Smooth muscle cell (in vitro differentiated cells): ENCODE results near the gene SERPINA9. TPM values are rescaled to one million over a fixed set of nuclear protein-coding genes. Genes with fewer than 3 reads are reported as not detected.

ENCODE experiments used
- DNase-seq: peaks from one replicate; lab custom pipeline; 2025; ENCODE audit not compliant: unreplicated experiment; lab: John Stamatoyannopoulos, UW
- H2AFZ ChIP-seq: fragments of 200-600 bp; sonication (generic); 2 replicates; pipeline ENCODE4 v1.6.0; 2016; ENCODE audit warnings: antibody characterized with exemption, low read depth, mild to moderate bottlenecking
- H3F3A ChIP-seq: fragments of 200-600 bp; sonication (generic); 2 replicates; pipeline ENCODE4 v1.6.0; 2017; ENCODE audit warnings: antibody characterized with exemption, low read depth
- H3K27ac ChIP-seq: fragments of 200-600 bp; sonication (generic); 2 replicates; pipeline ENCODE4 v1.5.1; 2016; ENCODE audit warnings: low read depth, mild to moderate bottlenecking
- H3K27me3 ChIP-seq: fragments of 200-600 bp; sonication (generic); 2 replicates; pipeline ENCODE4 v1.6.1; 2016; ENCODE audit warnings: low read depth, mild to moderate bottlenecking
- H3K36me3 ChIP-seq: fragments of 200-600 bp; sonication (generic); 2 replicates; pipeline ENCODE4 v1.5.1; 2016; ENCODE audit warnings: low read depth
- H3K4me1 ChIP-seq: fragments of 200-600 bp; sonication (generic); 2 replicates; pipeline ENCODE4 v1.5.1; 2016; ENCODE audit warnings: low read depth
- H3K4me2 ChIP-seq: fragments of 200-600 bp; sonication (generic); 2 replicates; pipeline ENCODE4 v1.6.0; 2016; ENCODE audit warnings: mild to moderate bottlenecking
- H3K4me3 ChIP-seq: fragments of 200-600 bp; sonication (generic); 2 replicates; pipeline ENCODE4 v1.5.1; 2016; ENCODE audit warnings: mild to moderate bottlenecking
- H3K79me2 ChIP-seq: fragments of 200-600 bp; sonication (generic); 2 replicates; pipeline ENCODE4 v1.6.0; 2016; ENCODE audit warnings: low read depth, mild to moderate bottlenecking
- H3K9ac ChIP-seq: fragments of 200-600 bp; sonication (generic); 2 replicates; pipeline ENCODE4 v1.6.0; 2016; ENCODE audit warnings: low read depth
- H3K9me3 ChIP-seq: fragments of 200-600 bp; sonication (generic); replicated peaks from 2 replicates; pipeline ENCODE4 v1.5.1; 2016; ENCODE audit warnings: low read depth
- H4K20me1 ChIP-seq: fragments of 200-600 bp; sonication (generic); 2 replicates; pipeline ENCODE4 v1.6.0; 2016; ENCODE audit warnings: low read depth
- WGBS: methylation state at CpG from one replicate; pipeline ENCODE4 v1.1.7; 2016; ENCODE audit warnings: low lambda C conversion rate; 5-methylcytosine and 5-hydroxymethylcytosine counted together
- polyA plus RNA-seq: library from polyadenylated mRNA; unstranded; fragments of >200 nt; fragmentation: Nextera tagmentation; extraction: Ambion mirVana; gene quantifications from 2 replicates; pipeline ENCODE4 v1.2.1, GENCODE V29; 2016
- total RNA-seq: library from RNA; depleted of rRNA; stranded (reverse); fragments of >200 nt; gene quantifications from 2 replicates; pipeline ENCODE4 v1.2.3, GENCODE V29; 2014
- TF ChIP-seq, protein P1 (sequence below): fragments of 200-600 bp; sonication (generic); IDR thresholded peaks from 2 replicates; pipeline ENCODE4 v1.5.1; 2017; ENCODE audit warnings: borderline replicate concordance, mild to moderate bottlenecking, antibody characterized with exemption; ENCODE audit not compliant: insufficient read depth, poor library complexity, severe bottlenecking

The SERPINA9 gene
- total and polyA plus RNA-seq, 2 experiments from 2014 or later = not detected

DNA sequence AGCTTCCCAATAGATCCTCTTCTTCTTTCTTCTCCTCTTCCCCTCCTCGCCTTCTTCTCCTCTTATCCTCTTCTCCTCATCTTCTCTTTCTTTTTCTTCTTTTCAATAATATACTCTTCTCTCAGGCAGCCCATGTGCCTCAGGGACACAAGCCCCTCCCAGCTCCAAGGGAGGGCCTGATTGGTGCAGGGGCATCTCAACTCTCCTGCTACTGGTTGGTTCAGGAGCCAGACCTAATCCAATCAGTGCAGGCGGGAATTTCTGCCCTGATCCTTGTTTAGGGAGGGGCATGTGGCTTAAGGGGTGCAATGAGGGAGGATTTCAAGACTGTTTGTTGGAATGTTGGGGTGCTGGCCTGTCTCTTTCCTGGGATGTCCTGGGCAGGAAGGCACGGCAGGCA lies 24.3 kb upstream of the SERPINA9 start:
- no peak overlapping the region for H3K4me2 ChIP-seq
- H3K4me1 ChIP-seq = no peaks in the 10 kb centered on the region
- H2AFZ ChIP-seq = no peak overlapping the region
- H3K9ac ChIP-seq = no peak overlapping the region
- no peaks in the 10 kb centered on the region for H4K20me1 ChIP-seq
- H3K9me3 ChIP-seq = no peaks in the 10 kb centered on the region
- peaks cover 14% of the 10 kb centered on the region for H3K27me3 ChIP-seq
- H3K27ac ChIP-seq = no peak overlapping the region
- no peaks in the 10 kb centered on the region for H3F3A ChIP-seq
- TF ChIP-seq, protein P1, sequence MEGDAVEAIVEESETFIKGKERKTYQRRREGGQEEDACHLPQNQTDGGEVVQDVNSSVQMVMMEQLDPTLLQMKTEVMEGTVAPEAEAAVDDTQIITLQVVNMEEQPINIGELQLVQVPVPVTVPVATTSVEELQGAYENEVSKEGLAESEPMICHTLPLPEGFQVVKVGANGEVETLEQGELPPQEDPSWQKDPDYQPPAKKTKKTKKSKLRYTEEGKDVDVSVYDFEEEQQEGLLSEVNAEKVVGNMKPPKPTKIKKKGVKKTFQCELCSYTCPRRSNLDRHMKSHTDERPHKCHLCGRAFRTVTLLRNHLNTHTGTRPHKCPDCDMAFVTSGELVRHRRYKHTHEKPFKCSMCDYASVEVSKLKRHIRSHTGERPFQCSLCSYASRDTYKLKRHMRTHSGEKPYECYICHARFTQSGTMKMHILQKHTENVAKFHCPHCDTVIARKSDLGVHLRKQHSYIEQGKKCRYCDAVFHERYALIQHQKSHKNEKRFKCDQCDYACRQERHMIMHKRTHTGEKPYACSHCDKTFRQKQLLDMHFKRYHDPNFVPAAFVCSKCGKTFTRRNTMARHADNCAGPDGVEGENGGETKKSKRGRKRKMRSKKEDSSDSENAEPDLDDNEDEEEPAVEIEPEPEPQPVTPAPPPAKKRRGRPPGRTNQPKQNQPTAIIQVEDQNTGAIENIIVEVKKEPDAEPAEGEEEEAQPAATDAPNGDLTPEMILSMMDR = no peak
- H3K79me2 ChIP-seq = no peaks in the 10 kb centered on the region
- H3K4me3 ChIP-seq = no peak overlapping the region
- no peak for DNase-seq
- no peaks in the 10 kb centered on the region for H3K36me3 ChIP-seq
- WGBS = 82% methylated on average over 3 of the region's 3 CpGs

DNA sequence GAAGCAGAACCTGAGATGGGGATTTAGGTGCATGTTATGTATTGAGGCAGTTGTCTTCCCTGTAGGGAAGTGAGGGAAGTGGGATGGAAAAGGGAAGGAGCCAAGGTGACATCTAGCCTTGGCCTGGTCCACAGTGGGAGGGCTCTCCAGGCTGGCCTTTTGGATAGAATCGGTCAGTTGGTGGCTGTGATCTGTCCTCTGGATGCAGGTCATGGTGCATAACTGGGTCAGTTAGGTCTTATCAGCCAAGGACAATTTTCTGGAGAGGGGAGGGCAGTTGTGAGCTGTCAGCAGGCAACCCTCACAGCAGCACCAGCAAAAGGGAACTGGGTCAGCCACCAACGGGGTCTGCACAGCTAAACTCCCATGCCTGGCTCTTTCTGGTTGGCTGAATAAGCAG lies 23.7 kb upstream of the SERPINA9 start:
- Histone ChIP-seq H3K9ac (no peak overlapping the region), H3F3A (no peaks in the 10 kb centered on the region), H3K9me3 (no peaks in the 10 kb centered on the region), H3K4me2 (no peak overlapping the region), H3K36me3 (no peaks in the 10 kb centered on the region), H3K79me2 (no peaks in the 10 kb centered on the region), H3K27ac (no peak overlapping the region), H3K4me1 (no peaks in the 10 kb centered on the region), H2AFZ (no peak overlapping the region), H4K20me1 (no peaks in the 10 kb centered on the region), H3K4me3 (no peak overlapping the region), H3K27me3 (peaks cover 14% of the 10 kb centered on the region)
- TF ChIP-seq, protein P1 = no peak
- DNase-seq = no peak
- WGBS = 85% methylated on average over 2 of the region's 2 CpGs

DNA sequence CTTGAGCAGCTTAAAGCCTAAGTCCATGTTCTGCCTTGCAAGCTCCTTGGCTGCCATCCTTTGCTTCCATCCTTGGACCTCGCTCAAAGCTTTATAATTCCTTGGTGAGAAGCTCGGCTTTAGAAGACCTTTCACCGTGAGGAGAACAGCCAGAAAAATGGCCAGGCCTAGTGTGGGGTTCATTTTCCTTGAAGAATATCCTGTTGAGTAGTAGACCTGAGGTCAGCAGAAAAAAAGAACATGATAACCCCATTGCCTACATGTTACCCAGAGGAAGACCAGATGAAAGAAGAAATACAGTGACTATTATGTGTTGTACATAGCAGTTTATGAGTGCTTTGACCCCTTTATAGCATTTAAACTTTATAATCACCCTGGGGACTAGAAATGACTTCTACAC lies 22.2 kb upstream of the SERPINA9 start:
- H4K20me1 ChIP-seq = no peaks in the 10 kb centered on the region
- H3K4me2 ChIP-seq = no peak overlapping the region
- WGBS = 85% methylated on average over 3 of the region's 3 CpGs
- no peaks in the 10 kb centered on the region for H3K9me3 ChIP-seq
- no peak overlapping the region for H3K27ac ChIP-seq
- no peaks in the 10 kb centered on the region for H3K4me1 ChIP-seq
- no peak overlapping the region for H2AFZ ChIP-seq
- DNase-seq = no peak
- no peak overlapping the region for H3K9ac ChIP-seq
- H3K79me2 ChIP-seq = no peaks in the 10 kb centered on the region
- no peak overlapping the region for H3K4me3 ChIP-seq
- TF ChIP-seq, protein P1 = no peak
- H3K27me3 ChIP-seq = peaks cover 14% of the 10 kb centered on the region
- H3F3A ChIP-seq = no peaks in the 10 kb centered on the region
- H3K36me3 ChIP-seq = no peaks in the 10 kb centered on the region

DNA sequence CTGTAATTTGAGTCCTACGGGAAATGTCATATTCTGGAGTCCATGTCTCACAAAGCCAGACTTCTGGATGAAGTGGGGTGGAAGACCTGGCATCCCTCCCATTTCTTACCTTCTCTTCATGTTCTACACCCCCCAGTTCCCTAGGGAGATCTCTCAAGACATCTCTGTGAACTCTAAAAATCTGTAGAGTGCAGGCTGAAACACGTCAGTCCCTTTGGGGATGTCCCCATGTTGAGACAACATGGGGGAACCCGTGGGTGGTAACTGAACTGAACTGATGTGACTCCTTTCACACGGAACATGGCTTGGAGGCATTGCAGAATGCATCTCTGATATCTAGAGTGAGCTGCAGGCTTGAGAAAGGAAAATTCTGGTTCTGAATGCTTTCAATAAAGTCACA lies 18.1 kb upstream of the SERPINA9 start:
- no peak overlapping the region for H3K27ac ChIP-seq
- H3K9ac ChIP-seq = no peak overlapping the region
- no peaks in the 10 kb centered on the region for H3K9me3 ChIP-seq
- H3K4me2 ChIP-seq = no peak overlapping the region
- H4K20me1 ChIP-seq = no peaks in the 10 kb centered on the region
- WGBS = 86% methylated on average over 4 of the region's 4 CpGs
- H3K36me3 ChIP-seq = no peaks in the 10 kb centered on the region
- H3K27me3 ChIP-seq = peaks cover 12% of the 10 kb centered on the region
- DNase-seq = no peak
- no peak overlapping the region for H2AFZ ChIP-seq
- no peaks in the 10 kb centered on the region for H3K4me1 ChIP-seq
- TF ChIP-seq, protein P1 = no peak
- no peaks in the 10 kb centered on the region for H3F3A ChIP-seq
- H3K79me2 ChIP-seq = no peaks in the 10 kb centered on the region
- H3K4me3 ChIP-seq = no peak overlapping the region
